Right cardiac atrium (tissue), 5 donors: ENCODE results near the gene LRFN5. TPM values are rescaled to one million over a fixed set of nuclear protein-coding genes. Genes with fewer than 3 reads are reported as not detected.
A peak's percentile ranks its signal among the peaks of the same experiment; 100 is the strongest.

Experiments
- ATAC-seq, 2 donors: fragments of 200-7000 bp; cut with Tn5 transposase; one replicate each; pipeline versions ENCODE4 v1.8.0 to v1.9.1; 2020; ENCODE audit warnings: moderate library complexity in 2 of 2, mild to moderate bottlenecking in 1 of 2
- DNase-seq, 3 donors: peaks; one replicate each; pipeline ENCODE4 v3.0.0-alpha.2; 2020
- H3K27ac ChIP-seq: one replicate; pipeline ENCODE4 v1.5.1; 2013; ENCODE audit warnings: mild to moderate bottlenecking, low read length, control low read depth, moderate library complexity
- H3K27me3 ChIP-seq: one replicate; pipeline ENCODE4 v1.6.1; 2013; ENCODE audit not compliant: control insufficient read depth, insufficient read depth
- H3K4me1 ChIP-seq: one replicate; pipeline ENCODE4 v1.6.1; 2013; ENCODE audit warnings: low read length; ENCODE audit not compliant: control insufficient read depth, insufficient read depth
- H3K4me3 ChIP-seq: one replicate; pipeline ENCODE4 v1.5.1; 2013; ENCODE audit warnings: low read length, control low read depth
- H3K9me3 ChIP-seq: one replicate; pipeline ENCODE4 v1.6.1; 2013; ENCODE audit warnings: low read length; ENCODE audit not compliant: control insufficient read depth
- WGBS: extraction: QIAGEN DNeasy Blood & Tissue Kit; methylation state at CpG from one replicate; pipeline ENCODE4 v1.1.7; 2013; 5-methylcytosine and 5-hydroxymethylcytosine counted together
- intact Hi-C, 4 donors: fragments of 100-400 bp; cut with DNase I; formaldehyde crosslinking; loops; one replicate each; pipeline versions ENCODE4 v1.11.0 to v1.14.0; 2022 to 2023
- polyA plus RNA-seq: library from polyadenylated mRNA; stranded (reverse); fragments of 200-250 nt; gene quantifications from one replicate; pipeline ENCODE4 v1.2.3, GENCODE V29; 2013
- total RNA-seq, 4 donors: library from RNA; stranded (reverse); fragmentation: NEBNext Ultra II Directional; extraction: Animal tissue kit (Norgen Biotek cat#: 25700); gene quantifications; one replicate each; pipeline ENCODE4 v1.2.1, GENCODE V29; 2021
- donor health status: healthy with polysubstance abuse.
- donor health status: DM: no; HTN: yes; CAD: no.
- donor health status: DM: no; HTN: no; CAD: no.
- donor health status: DM: no; HTN: yes; CAD: no; lungs with severe emphysema.
- donor health status: DM: yes; HTN: yes; CAD: no.

The LRFN5 gene
- total and polyA plus RNA-seq, 5 donors: 0.23 to 1.7 (median 1.0) TPM

GRCh38 chr14:41783403-41783802, 176.7 kb downstream of the LRFN5 start:
- ATAC-seq (no peak), DNase-seq (no peak)
- no peaks in the 10 kb centered on the region for H3K27me3 ChIP-seq
- H3K9me3 ChIP-seq: no peaks in the 10 kb centered on the region
- H3K27ac ChIP-seq: no peak overlapping the region
- H3K4me3 ChIP-seq: no peak overlapping the region
- no peaks in the 10 kb centered on the region for H3K4me1 ChIP-seq
- WGBS: 82% methylated on average over 2 of the region's 2 CpGs
- intact Hi-C loops: no loop called here

GRCh38 chr14:41785696-41786095, 179.0 kb downstream of the LRFN5 start:
- H3K27ac ChIP-seq: no peak overlapping the region
- H3K9me3 ChIP-seq: no peaks in the 10 kb centered on the region
- intact Hi-C loops: no loop called here
- WGBS: 73% methylated on average over 6 of the region's 6 CpGs
- H3K4me1 ChIP-seq: no peaks in the 10 kb centered on the region
- H3K27me3 ChIP-seq: no peaks in the 10 kb centered on the region
- DNase-seq: no peak
- no peak overlapping the region for H3K4me3 ChIP-seq
- no peak for ATAC-seq

GRCh38 chr14:41799817-41800216, 193.1 kb downstream of the LRFN5 start:
- Histone ChIP-seq H3K27me3 (no peaks in the 10 kb centered on the region), H3K9me3 (no peaks in the 10 kb centered on the region), H3K27ac (no peak overlapping the region), H3K4me3 (no peak overlapping the region), H3K4me1 (no peaks in the 10 kb centered on the region)
- WGBS: 76% methylated on average over 1 of the region's 1 CpG
- intact Hi-C loops: no loop called here
- ATAC-seq: no peak
- DNase-seq: no peak

GRCh38 chr14:41805633-41806032, 199.0 kb downstream of the LRFN5 start:
- no peaks in the 10 kb centered on the region for H3K27me3 ChIP-seq
- H3K4me3 ChIP-seq: no peak overlapping the region
- intact Hi-C loops: no loop called here
- no peak overlapping the region for H3K27ac ChIP-seq
- WGBS: 80% methylated on average over 5 of the region's 5 CpGs
- H3K9me3 ChIP-seq: no peaks in the 10 kb centered on the region
- no peaks in the 10 kb centered on the region for H3K4me1 ChIP-seq
- no peak for ATAC-seq
- no peak for DNase-seq

- 72% methylated on average over 5 of the region's 5 CpGs for WGBS
- DNase-seq (no peak), ATAC-seq (no peak)
- intact Hi-C loops: no loop called here
- Histone ChIP-seq H3K27ac (no peak overlapping the region), H3K27me3 (no peaks in the 10 kb centered on the region), H3K9me3 (no peaks in the 10 kb centered on the region), H3K4me3 (no peak overlapping the region), H3K4me1 (no peaks in the 10 kb centered on the region)
These were observed 199.8 kb downstream of the LRFN5 start for GRCh38 chr14:41806366-41806975.

- H3K27me3 ChIP-seq: no peaks in the 10 kb centered on the region
- no peaks in the 10 kb centered on the region for H3K4me1 ChIP-seq
- no peaks in the 10 kb centered on the region for H3K9me3 ChIP-seq
- intact Hi-C loops: no loop called here
- DNase-seq: no peak
- no peak overlapping the region for H3K4me3 ChIP-seq
- WGBS: 88% methylated on average over 1 of the region's 1 CpG
- H3K27ac ChIP-seq: no peak overlapping the region
- ATAC-seq: no peak
These were observed 203.7 kb downstream of the LRFN5 start for GRCh38 chr14:41810362-41810761.

GRCh38 chr14:41817626-41818025, 210.9 kb downstream of the LRFN5 start:
- ATAC-seq: no peak
- H3K4me1 ChIP-seq: no peaks in the 10 kb centered on the region
- intact Hi-C loops: no loop called here
- no peak for DNase-seq
- H3K27me3 ChIP-seq: no peaks in the 10 kb centered on the region
- no peak overlapping the region for H3K4me3 ChIP-seq
- no peak overlapping the region for H3K27ac ChIP-seq
- no peaks in the 10 kb centered on the region for H3K9me3 ChIP-seq
- 72% methylated on average over 1 of the region's 1 CpG for WGBS

GRCh38 chr14:41824441-41824840, 217.8 kb downstream of the LRFN5 start:
- H3K27me3 ChIP-seq: no peaks in the 10 kb centered on the region
- no peak for DNase-seq
- intact Hi-C loops: no loop called here

GRCh38 chr14:41825622-41826021, 218.9 kb downstream of the LRFN5 start:
- WGBS: 59% methylated on average over 1 of the region's 1 CpG
- DNase-seq (no peak), ATAC-seq (no peak)
- H3K27me3 ChIP-seq: no peaks in the 10 kb centered on the region
- intact Hi-C loops: no loop called here
- no peak overlapping the region for H3K27ac ChIP-seq
- no peak overlapping the region for H3K4me3 ChIP-seq
- H3K4me1 ChIP-seq: no peaks in the 10 kb centered on the region
- H3K9me3 ChIP-seq: no peaks in the 10 kb centered on the region

More at GRCh38 chr14:41824441-41824840, 217.8 kb downstream of the LRFN5 start:
- Histone ChIP-seq H3K9me3 (no peaks in the 10 kb centered on the region), H3K27ac (no peak overlapping the region), H3K4me3 (no peak overlapping the region), H3K4me1 (no peaks in the 10 kb centered on the region)
- WGBS: 95% methylated on average over 2 of the region's 2 CpGs
- ATAC-seq: no peak

GRCh38 chr14:41830714-41831406, 224.2 kb downstream of the LRFN5 start:
- WGBS: 45% methylated on average over 2 of the region's 2 CpGs
- Histone ChIP-seq H3K4me1 (no peaks in the 10 kb centered on the region), H3K9me3 (no peaks in the 10 kb centered on the region), H3K4me3 (no peak overlapping the region), H3K27me3 (no peaks in the 10 kb centered on the region), H3K27ac (no peak overlapping the region)
- DNase-seq (peak; percentile 27 to 59 (median 48)), ATAC-seq (peak; percentile 62 to 64)
- intact Hi-C loops: no loop called here

GRCh38 chr14:41839661-41840060, 233.0 kb downstream of the LRFN5 start:
- no peak overlapping the region for H3K27ac ChIP-seq
- no peaks in the 10 kb centered on the region for H3K4me1 ChIP-seq
- no peaks in the 10 kb centered on the region for H3K9me3 ChIP-seq
- no peak overlapping the region for H3K4me3 ChIP-seq
- intact Hi-C loops: no loop called here
- ATAC-seq (no peak), DNase-seq (no peak)
- 70% methylated on average over 2 of the region's 2 CpGs for WGBS
- no peaks in the 10 kb centered on the region for H3K27me3 ChIP-seq
